ENCODE results near the gene NRXN3.

- TF ChIP-seq CTCF (IDR thresholded peaks at IDR 0.05) (no peak), POLR2A (IDR thresholded peaks at IDR 0.05) (no peak)
Measured at GRCh38 chr14:78576437-78577166, 406.4 kb downstream of the NRXN3 start.

All from body of pancreas (tissue), 4 donors.